Ishikawa (cell line): ENCODE data around the gene HYAL1.

ENCODE experiments used
- CEBPB ChIP-seq: IDR thresholded peaks from 2 replicates; pipeline ENCODE4 v1.6.1; 2012
- CREB1 ChIP-seq: IDR thresholded peaks from 2 replicates; pipeline ENCODE4 v1.6.1; 2012; ENCODE audit warnings: low read depth
- EGR1 ChIP-seq: IDR thresholded peaks from 2 replicates; pipeline ENCODE4 v1.6.1; 2012
- EP300 ChIP-seq: IDR thresholded peaks from 2 replicates; pipeline ENCODE4 v1.6.1; 2012; ENCODE audit warnings: borderline replicate concordance
- FOXM1 ChIP-seq: IDR thresholded peaks from 2 replicates; pipeline ENCODE4 v1.6.1; 2012; ENCODE audit warnings: low read depth, borderline replicate concordance
- NFIC ChIP-seq: IDR thresholded peaks from 2 replicates; pipeline ENCODE4 v1.6.1; 2012
- RAD21 ChIP-seq: IDR thresholded peaks from 2 replicates; pipeline ENCODE4 v1.6.1; 2012; ENCODE audit warnings: low read depth
- REST ChIP-seq: IDR thresholded peaks from 2 replicates; pipeline ENCODE4 v1.6.1; 2012; ENCODE audit warnings: low read depth, mild to moderate bottlenecking
- TAF1 ChIP-seq: IDR thresholded peaks from 2 replicates; pipeline ENCODE4 v1.6.1; 2012; ENCODE audit warnings: low read depth, mild to moderate bottlenecking
- TCF12 ChIP-seq: IDR thresholded peaks from 2 replicates; pipeline ENCODE4 v1.6.1; 2012; ENCODE audit warnings: low read depth
- TEAD4 ChIP-seq: IDR thresholded peaks from 2 replicates; pipeline ENCODE4 v1.6.1; 2012
- USF1 ChIP-seq: IDR thresholded peaks from 2 replicates; pipeline ENCODE4 v1.6.1; 2012
- YY1 ChIP-seq: IDR thresholded peaks from 2 replicates; pipeline ENCODE4 v1.6.1; 2012; ENCODE audit warnings: low read depth
- ZBTB7A ChIP-seq: IDR thresholded peaks from 2 replicates; pipeline ENCODE4 v1.6.1; 2012; ENCODE audit warnings: low read depth
- TF ChIP-seq, protein P1 (sequence below): IDR thresholded peaks from 2 replicates; pipeline ENCODE4 v1.6.1; 2012

HYAL1 gene

GRCh38 chr3:50324351-50325112 lies 21.2 kb upstream of the HYAL1 start:
- TF ChIP-seq RAD21 (peak; percentile 91), FOXM1 (no peak), EGR1 (no peak), YY1 (0 out of 2 replicates have a peak, but pooled peaks have one; percentile 15)

GRCh38 chr3:50323614-50324199 lies 20.3 kb upstream of the HYAL1 start:
- TF ChIP-seq REST, result no peak
- no peak for TF ChIP-seq NFIC
- TF ChIP-seq RAD21, result no peak
- TF ChIP-seq EP300, result no peak
- no peak for TF ChIP-seq CREB1
- no peak for TF ChIP-seq USF1
- no peak for TF ChIP-seq ZBTB7A
- TF ChIP-seq TCF12, result no peak
- TF ChIP-seq EGR1, result no peak
- TF ChIP-seq YY1, result no peak
- no peak for TF ChIP-seq FOXM1
- no peak for TF ChIP-seq CEBPB
- TF ChIP-seq, protein P1, sequence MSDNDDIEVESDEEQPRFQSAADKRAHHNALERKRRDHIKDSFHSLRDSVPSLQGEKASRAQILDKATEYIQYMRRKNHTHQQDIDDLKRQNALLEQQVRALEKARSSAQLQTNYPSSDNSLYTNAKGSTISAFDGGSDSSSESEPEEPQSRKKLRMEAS, result no peak
- TF ChIP-seq TEAD4, result no peak
- no peak for TF ChIP-seq TAF1

DNA sequence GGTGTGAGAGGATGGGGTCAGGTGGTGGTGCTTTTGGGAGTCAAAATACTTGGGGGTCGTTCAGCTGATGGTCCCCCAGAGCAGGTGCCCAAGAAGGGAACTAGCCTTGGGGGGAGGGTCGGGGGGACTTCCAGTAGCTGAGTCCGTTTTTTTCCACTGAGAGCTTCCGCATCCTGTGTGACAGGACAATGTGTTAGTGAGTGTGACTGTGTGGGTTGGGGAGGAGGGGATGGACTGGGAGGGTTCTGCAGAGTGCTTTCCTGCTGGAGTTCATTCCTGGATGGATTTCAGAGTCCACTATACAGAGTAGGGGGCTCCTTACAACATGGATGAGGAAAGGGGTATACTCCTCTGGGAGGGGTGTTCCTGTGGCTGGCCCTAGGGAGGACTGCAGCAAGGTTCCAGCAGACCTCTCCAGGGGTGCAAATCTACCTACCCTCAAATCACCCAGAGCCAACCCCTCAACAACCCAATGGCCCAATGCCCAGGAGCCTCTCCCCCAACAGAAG lies 19.8 kb upstream of the HYAL1 start:
- TF ChIP-seq REST (no peak), FOXM1 (no peak), NFIC (no peak), YY1 (no peak), CREB1 (no peak), USF1 (no peak), EGR1 (no peak), TAF1 (no peak), TCF12 (no peak), ZBTB7A (no peak), TEAD4 (no peak), CEBPB (no peak), RAD21 (no peak), EP300 (no peak)
- TF ChIP-seq, protein P1, result no peak

DNA sequence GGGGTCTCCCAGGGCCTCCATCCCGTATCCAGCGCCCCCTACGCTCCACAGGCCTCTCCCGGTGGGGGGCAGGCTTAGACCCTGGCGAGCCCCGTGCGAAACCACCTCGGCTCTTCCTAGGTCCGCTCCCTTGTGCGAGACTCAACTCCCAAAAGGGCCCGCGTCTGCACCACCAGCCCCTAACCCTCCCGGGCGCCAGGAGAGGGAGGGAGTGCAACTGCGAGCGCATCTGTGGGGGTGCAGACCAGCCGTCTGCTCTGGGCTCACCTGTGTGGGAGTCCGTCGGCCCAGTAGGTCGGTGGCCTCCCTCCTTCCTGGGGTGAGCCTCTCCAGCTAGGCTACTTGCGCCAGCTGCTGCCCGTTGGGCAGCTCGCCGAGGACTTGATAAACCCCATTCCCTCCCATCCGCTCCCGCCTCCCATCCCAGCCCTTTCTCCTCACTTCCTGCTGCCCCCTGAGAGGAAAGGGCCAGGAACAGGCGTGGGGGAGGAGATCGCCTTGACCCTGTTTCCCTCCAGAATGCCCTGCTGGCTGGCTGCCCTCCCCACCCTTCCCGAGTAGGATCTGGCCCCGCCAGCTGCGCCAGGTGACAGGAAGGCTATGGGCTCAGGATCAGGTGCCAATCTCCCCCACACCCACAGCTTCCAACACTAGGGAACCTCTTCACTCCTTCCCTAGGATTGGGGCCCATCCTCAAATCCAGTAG lies 19.2 kb upstream of the HYAL1 start, which contains the start of gene HYAL2:
HYAL2 (minus strand) TSS at position 360 of the 706 bp plus-strand sequence. CDS start 2,256 bp downstream, outside the sequence.
- TF ChIP-seq EGR1 (no peak), YY1 (no peak), TCF12 (no peak), FOXM1 (no peak), ZBTB7A (no peak), EP300 (no peak), TEAD4 (no peak), NFIC (no peak), TAF1 (no peak), RAD21 (no peak)
- TF ChIP-seq, protein P1, result no peak

- TF ChIP-seq USF1 (no peak), EGR1 (no peak), NFIC (no peak), REST (no peak), CEBPB (no peak), TAF1 (no peak), TCF12 (no peak)
- TF ChIP-seq, protein P1, result no peak
Measured at GRCh38 chr3:50322115-50322385, 18.7 kb upstream of the HYAL1 start.
